ENCODE data around the gene UNC5B. TPM values are rescaled to one million over a fixed set of nuclear protein-coding genes. Genes with fewer than 3 reads are reported as not detected.

Gene UNC5B
- total and polyA plus RNA-seq, 12 donors, result 2.0 to 27.0 (median 8.8) TPM

DNA sequence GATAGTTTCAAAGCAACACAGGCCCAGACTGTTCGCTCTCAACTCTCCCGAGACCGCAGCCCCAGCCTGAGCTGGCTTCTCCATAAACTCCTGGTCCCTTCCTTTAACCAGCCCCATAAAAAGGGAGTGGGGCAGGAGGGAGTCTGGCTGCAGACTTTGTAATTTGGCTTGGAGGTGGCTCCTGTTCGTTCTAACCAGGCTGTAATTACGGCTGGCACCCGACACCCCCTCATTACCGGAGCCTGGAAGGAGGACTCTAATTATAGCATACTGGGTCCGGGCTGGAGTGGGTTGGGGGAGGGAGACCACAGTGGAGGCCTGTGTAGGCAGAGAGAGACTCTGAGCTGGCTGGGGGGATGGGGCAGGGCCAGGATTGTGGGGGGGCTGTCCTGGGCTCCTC lies 49.7 kb downstream of the UNC5B start:
- H3K4me1 ChIP-seq (replicated peaks in 1 of 2), result peaks cover 0 to 9% of the 10 kb centered on the region in 2 donors
- H3K27me3 ChIP-seq, result no peaks in the 10 kb centered on the region
- no peak overlapping the region for H3K4me3 ChIP-seq
- H3K9me3 ChIP-seq (replicated peaks in 1 of 3), result no peaks in the 10 kb centered on the region
- WGBS, 4 donors, result 76 to 95% (median 84%) methylated on average over 5 to 8 of the region's 8 CpGs
- no peak for DNase-seq
- no peaks in the 10 kb centered on the region for H3K36me3 ChIP-seq (replicated peaks in 1 of 2)
- TF ChIP-seq POLR2A (IDR thresholded peaks at IDR 0.05), result no peak
- TF ChIP-seq, protein P1, sequence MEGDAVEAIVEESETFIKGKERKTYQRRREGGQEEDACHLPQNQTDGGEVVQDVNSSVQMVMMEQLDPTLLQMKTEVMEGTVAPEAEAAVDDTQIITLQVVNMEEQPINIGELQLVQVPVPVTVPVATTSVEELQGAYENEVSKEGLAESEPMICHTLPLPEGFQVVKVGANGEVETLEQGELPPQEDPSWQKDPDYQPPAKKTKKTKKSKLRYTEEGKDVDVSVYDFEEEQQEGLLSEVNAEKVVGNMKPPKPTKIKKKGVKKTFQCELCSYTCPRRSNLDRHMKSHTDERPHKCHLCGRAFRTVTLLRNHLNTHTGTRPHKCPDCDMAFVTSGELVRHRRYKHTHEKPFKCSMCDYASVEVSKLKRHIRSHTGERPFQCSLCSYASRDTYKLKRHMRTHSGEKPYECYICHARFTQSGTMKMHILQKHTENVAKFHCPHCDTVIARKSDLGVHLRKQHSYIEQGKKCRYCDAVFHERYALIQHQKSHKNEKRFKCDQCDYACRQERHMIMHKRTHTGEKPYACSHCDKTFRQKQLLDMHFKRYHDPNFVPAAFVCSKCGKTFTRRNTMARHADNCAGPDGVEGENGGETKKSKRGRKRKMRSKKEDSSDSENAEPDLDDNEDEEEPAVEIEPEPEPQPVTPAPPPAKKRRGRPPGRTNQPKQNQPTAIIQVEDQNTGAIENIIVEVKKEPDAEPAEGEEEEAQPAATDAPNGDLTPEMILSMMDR (IDR thresholded peaks at IDR 0.05), result no peak
- intact Hi-C loops (cut with DNase I), result no loop called here
- no peak overlapping the region for H3K27ac ChIP-seq

DNA sequence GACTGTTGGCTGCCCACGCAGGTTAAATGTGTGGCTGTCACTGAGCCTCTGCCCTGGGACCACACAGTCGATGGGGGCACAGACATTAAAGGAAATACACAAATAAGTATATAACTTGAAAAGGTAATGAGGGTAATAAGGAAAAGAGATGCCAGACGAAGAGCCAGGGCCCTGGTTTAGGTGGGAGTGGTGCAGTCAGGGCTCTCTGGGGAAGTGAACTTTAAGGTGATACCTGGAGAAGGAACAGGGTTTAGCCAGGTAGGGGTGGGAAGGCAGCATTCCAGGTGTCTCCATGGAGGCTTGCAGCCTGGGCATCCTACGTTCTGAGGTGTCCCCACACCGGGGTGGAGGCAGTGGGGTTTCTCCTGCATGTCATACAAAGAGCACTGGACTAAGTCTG lies 50.4 kb downstream of the UNC5B start:
- no peak for DNase-seq
- Histone ChIP-seq H3K27ac (peak overlapping the region in 2 of 5 donors; percentile 3 to 6), H3K36me3 (replicated peaks in 1 of 2) (no peaks in the 10 kb centered on the region), H3K27me3 (no peaks in the 10 kb centered on the region), H3K4me3 (no peak overlapping the region), H3K9me3 (replicated peaks in 1 of 3) (no peaks in the 10 kb centered on the region), H3K4me1 (replicated peaks in 1 of 2) (peaks cover 0 to 9% of the 10 kb centered on the region in 2 donors)
- TF ChIP-seq, protein P1 (IDR thresholded peaks at IDR 0.05), result no peak
- no peak for TF ChIP-seq POLR2A (IDR thresholded peaks at IDR 0.05)
- intact Hi-C loops (cut with DNase I), result no loop called here
- 79 to 91% (median 85%) methylated on average over 5 of the region's 5 CpGs for WGBS, 4 donors

DNA sequence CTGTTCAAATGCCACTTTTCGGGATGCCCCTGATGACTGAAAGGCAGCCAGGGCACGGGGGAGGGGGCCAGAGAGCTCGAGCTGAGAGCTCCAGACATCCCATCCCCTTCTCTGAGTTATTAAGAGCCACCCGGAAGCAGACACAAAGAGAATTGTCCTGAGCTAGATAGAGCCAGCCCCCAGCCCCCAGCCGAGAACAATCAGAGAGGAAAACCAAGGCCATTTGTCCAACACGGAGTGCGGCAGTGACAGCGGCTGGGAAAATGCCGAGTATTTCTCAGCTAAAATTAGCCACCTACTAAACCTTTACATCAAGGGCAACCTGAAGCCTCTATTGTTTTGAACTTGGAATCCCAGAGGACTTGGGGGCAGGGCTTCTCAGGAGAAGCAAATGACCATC lies 51.0 kb downstream of the UNC5B start:
- Histone ChIP-seq H3K27me3 (no peaks in the 10 kb centered on the region), H3K4me1 (replicated peaks in 1 of 2) (peaks cover under 1 to 9% of the 10 kb centered on the region in 2 donors), H3K4me3 (no peak overlapping the region), H3K27ac (peak overlapping the region in 2 of 5 donors; percentile 6 to 20), H3K36me3 (replicated peaks in 1 of 2) (no peaks in the 10 kb centered on the region), H3K9me3 (replicated peaks in 1 of 3) (no peaks in the 10 kb centered on the region)
- peak in 4 of 7 donors; percentile 54 to 81 (median 63) for DNase-seq
- TF ChIP-seq, protein P1 (IDR thresholded peaks at IDR 0.05), result no peak
- no peak for TF ChIP-seq POLR2A (IDR thresholded peaks at IDR 0.05)
- intact Hi-C loops (cut with DNase I), result no loop called here
- WGBS, 4 donors, result 37 to 61% (median 43%) methylated on average over 8 to 9 of the region's 9 CpGs

DNA sequence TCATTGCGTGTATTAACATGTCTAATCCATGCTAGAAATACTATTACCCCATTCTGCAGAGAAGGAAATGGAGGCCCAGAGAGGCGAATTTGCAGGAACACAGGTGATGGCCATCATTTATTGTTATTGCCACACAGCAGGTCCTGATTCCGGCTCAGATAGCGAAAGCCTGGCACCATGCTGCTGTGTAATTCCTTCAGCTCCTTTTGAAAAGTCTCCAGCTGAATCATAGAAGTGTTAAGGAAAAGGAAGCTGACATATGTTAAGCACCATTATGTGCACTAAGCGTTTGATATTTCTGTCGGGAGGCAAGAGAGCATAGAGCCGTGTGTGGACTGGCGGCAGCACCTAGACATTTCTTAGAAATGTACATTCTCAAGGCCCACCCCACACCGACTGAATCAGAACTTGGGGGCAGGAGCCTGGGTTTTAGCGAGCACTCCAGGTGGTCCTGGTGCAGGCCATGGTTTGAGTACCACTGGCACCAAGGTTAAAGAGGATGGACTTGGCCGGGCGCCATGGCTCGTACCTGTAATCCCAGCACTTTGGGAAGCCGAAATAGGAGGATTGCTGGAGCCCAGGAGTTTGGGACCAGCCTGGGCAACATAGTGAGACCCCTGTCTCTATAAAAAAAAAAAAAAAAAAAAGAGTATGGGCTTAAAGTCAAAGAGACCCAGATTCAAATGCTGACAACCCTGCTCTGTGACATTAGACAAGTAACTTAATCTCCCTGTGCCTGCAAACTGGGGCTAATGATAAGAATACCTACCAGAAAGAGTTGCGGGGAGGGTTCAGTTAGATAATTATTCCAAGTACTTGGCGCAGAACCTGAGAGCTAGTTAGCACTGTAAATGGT lies 52.2 kb downstream of the UNC5B start:
- 83 to 92% (median 89%) methylated on average over 14 to 16 of the region's 16 CpGs for WGBS, 4 donors
- no peak for TF ChIP-seq POLR2A (IDR thresholded peaks at IDR 0.05)
- TF ChIP-seq, protein P1 (IDR thresholded peaks at IDR 0.05), result no peak
- Histone ChIP-seq H3K36me3 (replicated peaks in 1 of 2) (no peaks in the 10 kb centered on the region), H3K4me3 (no peak overlapping the region), H3K27ac (peak overlapping the region in 1 of 5 donors; percentile 56), H3K4me1 (replicated peaks in 1 of 2) (peaks cover 7 to 20% of the 10 kb centered on the region in 2 donors), H3K27me3 (no peaks in the 10 kb centered on the region), H3K9me3 (replicated peaks in 1 of 3) (no peaks in the 10 kb centered on the region)
- no peak for DNase-seq
- intact Hi-C loops (cut with DNase I), result no loop called here
